Measurements from ENCODE around the gene LPCAT3.

LPCAT3 gene

DNA sequence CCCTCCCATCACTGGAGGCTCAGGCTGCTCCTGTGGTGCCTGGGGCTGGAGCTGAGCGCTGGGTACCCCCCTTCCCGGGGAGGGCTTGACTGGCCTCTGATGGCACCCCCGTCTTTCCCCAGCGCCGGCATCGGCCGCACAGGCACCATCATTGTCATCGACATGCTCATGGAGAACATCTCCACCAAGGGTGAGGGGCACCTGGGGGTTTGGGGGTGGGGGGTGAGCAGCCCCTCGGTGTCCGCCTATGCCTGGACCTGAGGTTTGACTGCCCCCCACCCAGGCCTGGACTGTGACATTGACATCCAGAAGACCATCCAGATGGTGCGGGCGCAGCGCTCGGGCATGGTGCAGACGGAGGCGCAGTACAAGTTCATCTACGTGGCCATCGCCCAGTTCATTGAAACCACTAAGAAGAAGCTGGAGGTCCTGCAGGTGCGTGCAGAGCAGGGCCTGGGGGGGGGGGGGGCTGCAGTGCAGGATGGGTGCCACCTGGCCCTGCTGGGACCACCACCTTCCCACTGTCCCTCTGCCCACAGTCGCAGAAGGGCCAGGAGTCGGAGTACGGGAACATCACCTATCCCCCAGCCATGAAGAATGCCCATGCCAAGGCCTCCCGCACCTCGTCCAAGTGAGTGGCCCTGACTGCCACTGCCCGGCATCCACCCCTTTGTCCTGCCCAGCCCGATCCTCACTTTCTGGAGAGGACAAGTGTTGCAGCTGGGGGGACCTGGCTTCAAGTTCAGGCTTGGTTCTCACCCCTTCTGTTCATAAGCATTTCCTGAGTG, 58.3 kb downstream of the LPCAT3 start (continued):
- TF ChIP-seq, protein P1, sequence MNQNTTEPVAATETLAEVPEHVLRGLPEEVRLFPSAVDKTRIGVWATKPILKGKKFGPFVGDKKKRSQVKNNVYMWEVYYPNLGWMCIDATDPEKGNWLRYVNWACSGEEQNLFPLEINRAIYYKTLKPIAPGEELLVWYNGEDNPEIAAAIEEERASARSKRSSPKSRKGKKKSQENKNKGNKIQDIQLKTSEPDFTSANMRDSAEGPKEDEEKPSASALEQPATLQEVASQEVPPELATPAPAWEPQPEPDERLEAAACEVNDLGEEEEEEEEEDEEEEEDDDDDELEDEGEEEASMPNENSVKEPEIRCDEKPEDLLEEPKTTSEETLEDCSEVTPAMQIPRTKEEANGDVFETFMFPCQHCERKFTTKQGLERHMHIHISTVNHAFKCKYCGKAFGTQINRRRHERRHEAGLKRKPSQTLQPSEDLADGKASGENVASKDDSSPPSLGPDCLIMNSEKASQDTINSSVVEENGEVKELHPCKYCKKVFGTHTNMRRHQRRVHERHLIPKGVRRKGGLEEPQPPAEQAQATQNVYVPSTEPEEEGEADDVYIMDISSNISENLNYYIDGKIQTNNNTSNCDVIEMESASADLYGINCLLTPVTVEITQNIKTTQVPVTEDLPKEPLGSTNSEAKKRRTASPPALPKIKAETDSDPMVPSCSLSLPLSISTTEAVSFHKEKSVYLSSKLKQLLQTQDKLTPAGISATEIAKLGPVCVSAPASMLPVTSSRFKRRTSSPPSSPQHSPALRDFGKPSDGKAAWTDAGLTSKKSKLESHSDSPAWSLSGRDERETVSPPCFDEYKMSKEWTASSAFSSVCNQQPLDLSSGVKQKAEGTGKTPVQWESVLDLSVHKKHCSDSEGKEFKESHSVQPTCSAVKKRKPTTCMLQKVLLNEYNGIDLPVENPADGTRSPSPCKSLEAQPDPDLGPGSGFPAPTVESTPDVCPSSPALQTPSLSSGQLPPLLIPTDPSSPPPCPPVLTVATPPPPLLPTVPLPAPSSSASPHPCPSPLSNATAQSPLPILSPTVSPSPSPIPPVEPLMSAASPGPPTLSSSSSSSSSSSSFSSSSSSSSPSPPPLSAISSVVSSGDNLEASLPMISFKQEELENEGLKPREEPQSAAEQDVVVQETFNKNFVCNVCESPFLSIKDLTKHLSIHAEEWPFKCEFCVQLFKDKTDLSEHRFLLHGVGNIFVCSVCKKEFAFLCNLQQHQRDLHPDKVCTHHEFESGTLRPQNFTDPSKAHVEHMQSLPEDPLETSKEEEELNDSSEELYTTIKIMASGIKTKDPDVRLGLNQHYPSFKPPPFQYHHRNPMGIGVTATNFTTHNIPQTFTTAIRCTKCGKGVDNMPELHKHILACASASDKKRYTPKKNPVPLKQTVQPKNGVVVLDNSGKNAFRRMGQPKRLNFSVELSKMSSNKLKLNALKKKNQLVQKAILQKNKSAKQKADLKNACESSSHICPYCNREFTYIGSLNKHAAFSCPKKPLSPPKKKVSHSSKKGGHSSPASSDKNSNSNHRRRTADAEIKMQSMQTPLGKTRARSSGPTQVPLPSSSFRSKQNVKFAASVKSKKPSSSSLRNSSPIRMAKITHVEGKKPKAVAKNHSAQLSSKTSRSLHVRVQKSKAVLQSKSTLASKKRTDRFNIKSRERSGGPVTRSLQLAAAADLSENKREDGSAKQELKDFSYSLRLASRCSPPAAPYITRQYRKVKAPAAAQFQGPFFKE (tag by site-specific recombination; IDR thresholded peaks at IDR 0.05; ENCODE audit: borderline replicate concordance), result no peak
- no peak for TF ChIP-seq ZNF24 (tag by site-specific recombination; IDR thresholded peaks at IDR 0.05)
- no peak for TF ChIP-seq ZNF426 (tag by site-specific recombination; IDR thresholded peaks at IDR 0.05)
- TF ChIP-seq ZNF121 (tag by site-specific recombination; IDR thresholded peaks at IDR 0.05), result no peak
- TF ChIP-seq SP7 (tag by site-specific recombination; IDR thresholded peaks at IDR 0.05), result no peak
- no peak for TF ChIP-seq ZNF660 (tag by site-specific recombination; IDR thresholded peaks at IDR 0.05)
- TF ChIP-seq, protein P2, sequence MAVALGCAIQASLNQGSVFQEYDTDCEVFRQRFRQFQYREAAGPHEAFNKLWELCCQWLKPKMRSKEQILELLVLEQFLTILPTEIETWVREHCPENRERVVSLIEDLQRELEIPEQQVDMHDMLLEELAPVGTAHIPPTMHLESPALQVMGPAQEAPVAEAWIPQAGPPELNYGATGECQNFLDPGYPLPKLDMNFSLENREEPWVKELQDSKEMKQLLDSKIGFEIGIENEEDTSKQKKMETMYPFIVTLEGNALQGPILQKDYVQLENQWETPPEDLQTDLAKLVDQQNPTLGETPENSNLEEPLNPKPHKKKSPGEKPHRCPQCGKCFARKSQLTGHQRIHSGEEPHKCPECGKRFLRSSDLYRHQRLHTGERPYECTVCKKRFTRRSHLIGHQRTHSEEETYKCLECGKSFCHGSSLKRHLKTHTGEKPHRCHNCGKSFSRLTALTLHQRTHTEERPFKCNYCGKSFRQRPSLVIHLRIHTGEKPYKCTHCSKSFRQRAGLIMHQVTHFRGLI (tag by site-specific recombination; IDR thresholded peaks at IDR 0.05), result no peak
- no peak for TF ChIP-seq FEZF1 (tag by site-specific recombination; IDR thresholded peaks at IDR 0.05)

DNA sequence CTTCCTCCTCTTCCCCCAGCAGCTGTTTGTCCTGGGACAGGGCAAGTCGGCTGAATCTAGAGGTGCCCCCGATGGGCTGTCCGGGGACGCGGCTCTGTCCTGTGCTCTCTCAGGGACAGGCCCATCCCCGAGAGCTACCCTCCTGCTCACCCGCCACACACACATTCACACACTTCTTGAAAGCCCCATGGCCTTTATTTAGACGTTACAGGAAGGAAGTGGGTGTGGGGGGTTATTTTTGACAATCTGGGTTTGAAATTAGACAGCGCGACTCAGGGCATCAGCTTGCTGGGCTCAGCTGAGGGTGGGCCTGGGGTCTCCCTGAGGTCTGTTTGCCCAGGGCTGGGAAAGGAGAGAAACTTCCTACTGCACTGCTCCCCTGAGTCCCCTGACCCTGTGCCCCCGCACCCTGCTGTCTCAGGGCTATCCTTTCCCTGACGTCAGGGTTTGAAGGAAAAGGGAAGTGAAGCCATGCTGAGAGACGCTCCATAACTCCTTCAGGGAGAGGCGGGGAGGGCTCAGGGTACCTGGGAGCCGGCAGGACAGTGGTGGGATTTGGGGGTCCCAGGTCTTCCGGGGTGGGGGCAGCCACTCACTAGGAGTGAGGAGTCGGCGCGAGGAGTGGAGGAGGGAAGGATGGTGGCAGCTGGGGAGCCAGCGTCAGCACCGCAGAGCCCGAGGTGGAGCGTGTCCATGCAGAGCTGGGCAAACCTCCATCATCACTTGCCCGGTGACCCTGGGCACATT, 59.0 kb downstream of the LPCAT3 start:
- POLR2A ChIA-PET, result interaction anchor here (0.7 to 3.2 kb wide), 4 partner anchors 13 to 92 kb away, joined by 3 to 22 read pairs (median 4); partner anchors contain the start of genes C12orf57, RNU7-1 and TPI1
- H3K36me3 ChIP-seq (ENCODE audit: control insufficient read depth in 2 of 2, insufficient read depth in 1 of 2, low read length in 2 of 2), result peaks cover 0 to 4% of the 10 kb centered on the region in 2 experiments; a peak in 1 of 3 replicates
- TF ChIP-seq, protein P3, sequence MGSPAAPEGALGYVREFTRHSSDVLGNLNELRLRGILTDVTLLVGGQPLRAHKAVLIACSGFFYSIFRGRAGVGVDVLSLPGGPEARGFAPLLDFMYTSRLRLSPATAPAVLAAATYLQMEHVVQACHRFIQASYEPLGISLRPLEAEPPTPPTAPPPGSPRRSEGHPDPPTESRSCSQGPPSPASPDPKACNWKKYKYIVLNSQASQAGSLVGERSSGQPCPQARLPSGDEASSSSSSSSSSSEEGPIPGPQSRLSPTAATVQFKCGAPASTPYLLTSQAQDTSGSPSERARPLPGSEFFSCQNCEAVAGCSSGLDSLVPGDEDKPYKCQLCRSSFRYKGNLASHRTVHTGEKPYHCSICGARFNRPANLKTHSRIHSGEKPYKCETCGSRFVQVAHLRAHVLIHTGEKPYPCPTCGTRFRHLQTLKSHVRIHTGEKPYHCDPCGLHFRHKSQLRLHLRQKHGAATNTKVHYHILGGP (tag by site-specific recombination; IDR thresholded peaks at IDR 0.05), result no peak
- TF ChIP-seq BCL11A (tag by site-specific recombination; IDR thresholded peaks at IDR 0.05; ENCODE audit: low read depth), result no peak
- no peak for TF ChIP-seq ZNF529 (tag by site-specific recombination; IDR thresholded peaks at IDR 0.05; ENCODE audit: insufficient replicate concordance)
- TF ChIP-seq, protein P4, sequence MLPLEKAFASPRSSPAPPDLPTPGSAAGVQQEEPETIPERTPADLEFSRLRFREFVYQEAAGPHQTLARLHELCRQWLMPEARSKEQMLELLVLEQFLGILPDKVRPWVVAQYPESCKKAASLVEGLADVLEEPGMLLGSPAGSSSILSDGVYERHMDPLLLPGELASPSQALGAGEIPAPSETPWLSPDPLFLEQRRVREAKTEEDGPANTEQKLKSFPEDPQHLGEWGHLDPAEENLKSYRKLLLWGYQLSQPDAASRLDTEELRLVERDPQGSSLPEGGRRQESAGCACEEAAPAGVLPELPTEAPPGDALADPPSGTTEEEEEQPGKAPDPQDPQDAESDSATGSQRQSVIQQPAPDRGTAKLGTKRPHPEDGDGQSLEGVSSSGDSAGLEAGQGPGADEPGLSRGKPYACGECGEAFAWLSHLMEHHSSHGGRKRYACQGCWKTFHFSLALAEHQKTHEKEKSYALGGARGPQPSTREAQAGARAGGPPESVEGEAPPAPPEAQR (tag by site-specific recombination; IDR thresholded peaks at IDR 0.05), result no peak
- TF ChIP-seq, protein P5, sequence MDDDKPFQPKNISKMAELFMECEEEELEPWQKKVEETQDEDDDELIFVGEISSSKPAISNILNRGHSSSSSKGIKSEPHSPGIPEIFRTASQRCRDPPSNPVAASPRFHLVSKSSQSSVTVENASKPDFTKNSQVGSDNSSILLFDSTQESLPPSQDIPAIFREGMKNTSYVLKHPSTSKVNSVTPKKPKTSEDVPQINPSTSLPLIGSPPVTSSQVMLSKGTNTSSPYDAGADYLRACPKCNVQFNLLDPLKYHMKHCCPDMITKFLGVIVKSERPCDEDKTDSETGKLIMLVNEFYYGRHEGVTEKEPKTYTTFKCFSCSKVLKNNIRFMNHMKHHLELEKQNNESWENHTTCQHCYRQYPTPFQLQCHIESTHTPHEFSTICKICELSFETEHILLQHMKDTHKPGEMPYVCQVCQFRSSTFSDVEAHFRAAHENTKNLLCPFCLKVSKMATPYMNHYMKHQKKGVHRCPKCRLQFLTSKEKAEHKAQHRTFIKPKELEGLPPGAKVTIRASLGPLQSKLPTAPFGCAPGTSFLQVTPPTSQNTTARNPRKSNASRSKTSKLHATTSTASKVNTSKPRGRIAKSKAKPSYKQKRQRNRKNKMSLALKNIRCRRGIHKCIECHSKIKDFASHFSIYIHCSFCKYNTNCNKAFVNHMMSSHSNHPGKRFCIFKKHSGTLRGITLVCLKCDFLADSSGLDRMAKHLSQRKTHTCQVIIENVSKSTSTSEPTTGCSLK (tag by site-specific recombination; IDR thresholded peaks at IDR 0.05), result no peak
- TF ChIP-seq TCF7L2 (IDR thresholded peaks at IDR 0.05; ENCODE audit: borderline replicate concordance, low read depth, low read length), result no peak
- no peak for TF ChIP-seq ZNF510 (tag by site-specific recombination; IDR thresholded peaks at IDR 0.05; ENCODE audit: insufficient replicate concordance)
- no peak for TF ChIP-seq ZNF670 (tag by site-specific recombination; IDR thresholded peaks at IDR 0.05; ENCODE audit: low read depth)
- no peak for TF ChIP-seq ZNF394 (tag by site-specific recombination; IDR thresholded peaks at IDR 0.05; ENCODE audit: borderline replicate concordance)
- no peak overlapping the region for H3K27ac ChIP-seq (ENCODE audit: extremely low read depth, low read depth, low read length)
- CTCF ChIA-PET, result interaction anchor here (6.6 to 7.7 kb wide), 2 partner anchors 14 to 35 kb away, joined by 52 to 138 read pairs; partner anchors contain the start of genes C12orf57 and RNU7-1
- no peaks in the 10 kb centered on the region for H3K9me3 ChIP-seq (ENCODE audit: control insufficient read depth, insufficient read depth, low read depth, low read length)
- no peak overlapping the region for H3K4me3 ChIP-seq (ENCODE audit: low read depth, low read length)
- H3K4me1 ChIP-seq (ENCODE audit: control insufficient read depth, insufficient read depth, low read length), result peaks cover 2% of the 10 kb centered on the region; the same call in 1 of the 2 replicates

All from HEK293 (cell line).